Fibroblast of mammary gland (primary cell): ENCODE measurements around the gene PIGBOS1.
"Not testable (repeated sequence)": the region's sequence is repeated elsewhere in the genome, so short reads cannot be mapped to it uniquely, and the experiment has no call there.

Source experiments
- DNase-seq: peaks from one replicate; pipeline ENCODE4 v3.0.0-alpha.2; 2010; ENCODE audit warnings: low read depth
- H3K4me3 ChIP-seq: 2 replicates; pipeline ENCODE4 v1.5.1; 2011; ENCODE audit warnings: low read depth, mild to moderate bottlenecking, low read length, moderate library complexity; ENCODE audit not compliant: control insufficient read depth
- TF ChIP-seq, protein P1 (sequence below): conservative IDR thresholded peaks from 2 replicates; pipeline ENCODE4 v1.5.1; 2011; ENCODE audit warnings: low read depth, low read length, inconsistent platforms; ENCODE audit not compliant: control insufficient read depth, insufficient read depth

PIGBOS1 gene

DNA sequence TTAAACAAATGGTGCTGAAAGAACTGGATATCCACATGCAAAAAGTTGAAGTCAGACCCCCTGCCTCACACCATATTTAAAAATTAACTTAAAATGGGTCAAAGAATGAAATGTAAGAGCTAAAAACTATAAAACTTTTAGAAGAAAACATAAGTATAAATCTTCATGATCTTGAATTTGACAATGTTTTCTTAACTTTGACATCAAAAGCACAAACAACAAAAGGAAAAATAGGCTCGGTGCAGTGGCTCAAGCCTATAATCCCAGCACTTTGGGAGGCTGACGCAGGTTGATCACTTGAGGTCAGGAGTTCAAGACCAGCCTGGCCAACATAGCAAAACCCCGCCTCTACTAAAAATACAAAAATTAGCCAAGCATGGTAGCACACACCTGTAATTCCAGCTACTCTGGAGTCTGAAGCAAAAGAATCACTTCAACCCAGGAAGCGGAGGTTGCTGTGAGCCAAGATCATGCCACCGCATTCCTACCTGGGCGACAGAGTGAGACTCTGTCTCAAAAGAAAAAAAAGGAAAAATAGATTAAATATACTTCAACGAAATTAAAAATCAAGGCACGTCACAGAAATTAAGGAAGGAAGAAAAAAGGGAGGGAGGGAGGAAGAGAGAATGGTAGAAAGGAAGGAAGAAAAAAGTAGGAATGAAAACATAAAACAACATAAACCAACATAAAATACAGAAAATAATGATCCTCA is 30.8 kb downstream of the PIGBOS1 start:
- TF ChIP-seq, protein P1, sequence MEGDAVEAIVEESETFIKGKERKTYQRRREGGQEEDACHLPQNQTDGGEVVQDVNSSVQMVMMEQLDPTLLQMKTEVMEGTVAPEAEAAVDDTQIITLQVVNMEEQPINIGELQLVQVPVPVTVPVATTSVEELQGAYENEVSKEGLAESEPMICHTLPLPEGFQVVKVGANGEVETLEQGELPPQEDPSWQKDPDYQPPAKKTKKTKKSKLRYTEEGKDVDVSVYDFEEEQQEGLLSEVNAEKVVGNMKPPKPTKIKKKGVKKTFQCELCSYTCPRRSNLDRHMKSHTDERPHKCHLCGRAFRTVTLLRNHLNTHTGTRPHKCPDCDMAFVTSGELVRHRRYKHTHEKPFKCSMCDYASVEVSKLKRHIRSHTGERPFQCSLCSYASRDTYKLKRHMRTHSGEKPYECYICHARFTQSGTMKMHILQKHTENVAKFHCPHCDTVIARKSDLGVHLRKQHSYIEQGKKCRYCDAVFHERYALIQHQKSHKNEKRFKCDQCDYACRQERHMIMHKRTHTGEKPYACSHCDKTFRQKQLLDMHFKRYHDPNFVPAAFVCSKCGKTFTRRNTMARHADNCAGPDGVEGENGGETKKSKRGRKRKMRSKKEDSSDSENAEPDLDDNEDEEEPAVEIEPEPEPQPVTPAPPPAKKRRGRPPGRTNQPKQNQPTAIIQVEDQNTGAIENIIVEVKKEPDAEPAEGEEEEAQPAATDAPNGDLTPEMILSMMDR: no peak
- DNase-seq: no peak
- peak overlapping the region; percentile 84 for H3K4me3 ChIP-seq

DNA sequence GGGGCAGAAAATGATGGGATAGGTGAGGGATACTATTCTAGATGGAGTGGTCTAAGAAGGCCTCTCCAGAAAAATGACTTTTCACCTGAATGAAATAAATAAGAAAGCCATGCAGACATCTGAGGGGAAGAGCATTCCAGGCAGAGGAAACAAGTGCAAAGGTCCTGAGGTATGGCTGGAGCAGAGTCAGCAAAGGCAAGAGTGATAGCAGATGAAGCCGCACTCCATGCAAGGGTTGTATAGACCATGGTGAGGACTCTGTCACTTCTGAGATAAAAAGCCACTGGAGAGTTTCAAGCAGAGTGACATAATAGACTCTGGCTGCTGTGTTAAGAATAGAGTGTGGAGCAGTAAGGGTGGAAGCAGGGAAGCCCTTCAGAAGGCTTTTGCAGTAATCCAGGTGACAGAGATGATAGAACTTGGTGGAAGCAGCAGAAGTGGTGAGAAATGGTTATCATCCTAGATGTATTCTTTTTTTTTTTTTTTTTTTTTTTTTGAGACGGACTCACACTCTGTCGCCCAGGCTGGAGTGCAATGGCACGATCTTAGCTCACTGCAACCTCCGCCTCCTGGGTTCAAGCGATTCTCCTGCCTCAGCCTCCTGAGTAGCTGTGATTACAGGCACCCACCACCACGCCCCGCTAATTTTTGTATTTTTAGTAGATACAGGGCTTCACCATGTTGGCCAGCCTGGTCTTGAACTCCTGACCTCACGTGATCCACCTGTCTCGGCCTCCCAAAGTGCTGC is 32.3 kb downstream of the PIGBOS1 start:
- DNase-seq, H3K4me3 ChIP-seq: not testable (repeated sequence)

DNA sequence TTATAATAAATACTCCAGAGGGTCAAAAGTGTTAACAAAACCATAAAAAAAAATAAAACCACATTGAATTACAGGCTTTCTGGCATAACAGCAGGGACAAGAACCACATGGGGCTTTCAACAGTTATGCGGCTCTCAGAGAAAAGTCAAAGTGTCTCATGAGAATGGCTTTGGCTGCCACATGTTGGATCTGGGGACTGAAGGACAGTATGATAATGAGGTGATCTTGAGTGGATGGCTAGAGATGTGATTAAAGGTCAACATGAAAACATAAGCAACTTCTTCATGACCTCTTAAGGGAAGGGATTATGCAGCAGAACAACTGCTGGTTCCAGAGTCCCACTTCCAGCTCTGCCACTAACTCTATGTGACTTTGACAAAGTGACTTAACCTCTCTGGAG is 34.5 kb downstream of the PIGBOS1 start:
- TF ChIP-seq, protein P1: no peak
- DNase-seq: no peak
- no peak overlapping the region for H3K4me3 ChIP-seq

DNA sequence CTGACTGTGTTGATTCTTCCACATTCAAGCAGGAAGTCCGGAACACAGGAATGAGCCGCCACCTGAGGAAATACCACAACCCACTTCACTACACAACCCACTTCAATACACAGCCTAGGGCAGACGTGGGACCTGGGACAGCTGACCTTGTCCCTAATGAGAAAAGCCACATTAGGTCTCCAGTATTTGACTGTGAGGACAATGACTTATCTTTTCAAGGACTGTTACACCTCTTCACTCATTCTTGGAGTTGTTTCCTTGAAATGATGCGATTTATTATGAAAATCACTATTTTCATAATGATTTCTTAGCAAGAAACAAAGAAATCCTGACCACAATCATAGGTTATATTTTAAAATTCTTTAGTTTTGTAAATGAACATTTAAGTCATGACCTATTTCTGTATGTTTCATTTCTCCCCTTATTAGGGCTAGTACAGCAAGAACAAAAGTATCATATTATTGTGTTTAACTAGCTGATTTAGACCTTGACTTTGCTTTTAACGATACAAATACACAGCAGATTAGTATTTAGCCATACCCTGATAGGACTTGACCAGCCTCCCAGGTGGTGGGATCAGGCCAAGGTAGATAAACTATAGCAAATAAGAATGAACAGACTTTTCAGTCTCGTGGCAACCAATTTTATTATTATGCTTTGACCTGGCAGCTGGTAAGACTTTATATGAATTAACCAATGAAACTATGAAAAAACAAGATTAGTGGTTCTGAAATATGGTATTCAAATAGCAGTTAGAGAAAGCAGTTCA is 35.4 kb downstream of the PIGBOS1 start:
- DNase-seq: no peak

DNA sequence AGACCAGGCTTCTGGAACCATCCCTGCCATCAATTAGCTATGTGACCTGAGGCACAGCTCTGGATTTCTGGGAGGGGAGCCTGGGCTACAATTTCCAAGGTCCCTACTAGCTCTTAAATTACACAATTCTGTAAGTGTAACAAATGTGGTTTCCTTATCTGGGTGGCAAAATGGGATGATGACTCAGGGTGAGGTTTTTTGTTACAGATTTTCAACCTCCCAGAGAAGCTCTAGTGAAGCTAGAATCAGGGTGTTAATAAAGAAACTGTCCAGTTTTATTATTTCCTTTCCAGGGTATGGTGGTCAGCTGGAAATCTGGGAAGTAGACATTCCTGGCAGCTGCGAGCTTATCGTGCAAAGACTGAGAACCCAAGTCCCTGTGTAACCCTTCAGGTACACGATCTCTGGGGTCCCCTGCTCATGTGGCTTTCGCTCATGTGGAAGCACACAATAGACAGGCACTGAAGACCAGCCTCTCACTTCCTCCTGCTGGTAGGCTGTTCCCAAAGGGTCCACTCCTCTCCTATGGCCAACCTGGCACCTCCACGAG is 36.6 kb downstream of the PIGBOS1 start:
- DNase-seq: peak; percentile 80
- H3K4me3 ChIP-seq: no peak overlapping the region
- TF ChIP-seq, protein P1: no peak

More for the DNA sequence above, 35.4 kb downstream of the PIGBOS1 start:
- TF ChIP-seq, protein P1: no peak
- H3K4me3 ChIP-seq: no peak overlapping the region

DNA sequence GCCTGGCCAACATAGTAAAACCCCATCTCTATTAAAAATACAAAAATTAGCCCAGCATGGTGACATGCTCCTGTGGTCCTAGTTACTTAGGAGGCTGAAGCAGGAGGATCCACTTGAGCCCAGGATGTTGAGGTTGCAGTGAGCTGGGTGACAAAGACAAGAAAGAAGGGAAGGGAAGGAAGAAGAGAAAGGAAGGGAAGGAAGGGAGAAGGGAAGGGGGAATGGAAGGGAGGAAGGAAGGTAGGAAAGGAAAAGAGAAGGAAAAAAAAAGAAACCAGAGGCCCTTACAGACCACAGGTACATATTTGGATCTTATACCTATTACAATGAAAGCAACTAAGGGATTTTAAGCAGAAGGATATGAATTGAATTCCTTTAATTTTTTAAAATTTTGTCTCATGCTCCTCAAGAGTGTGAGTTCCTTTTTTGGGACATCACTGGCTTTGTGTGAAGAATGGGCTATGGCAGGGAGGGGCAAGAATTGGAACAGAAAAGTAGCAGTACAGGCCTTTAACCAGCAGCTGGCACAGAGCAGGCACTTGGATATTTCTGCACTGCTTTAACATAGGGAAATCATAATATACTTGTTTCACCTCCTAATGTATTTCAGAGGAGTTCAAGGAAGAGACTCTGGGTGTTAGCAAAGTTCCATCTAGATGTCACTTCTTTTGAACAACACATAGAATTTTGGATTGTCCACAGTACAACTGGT is 37.2 kb downstream of the PIGBOS1 start:
- H3K4me3 ChIP-seq: no peak overlapping the region
- no peak for DNase-seq
- TF ChIP-seq, protein P1: peak; percentile 2

DNA sequence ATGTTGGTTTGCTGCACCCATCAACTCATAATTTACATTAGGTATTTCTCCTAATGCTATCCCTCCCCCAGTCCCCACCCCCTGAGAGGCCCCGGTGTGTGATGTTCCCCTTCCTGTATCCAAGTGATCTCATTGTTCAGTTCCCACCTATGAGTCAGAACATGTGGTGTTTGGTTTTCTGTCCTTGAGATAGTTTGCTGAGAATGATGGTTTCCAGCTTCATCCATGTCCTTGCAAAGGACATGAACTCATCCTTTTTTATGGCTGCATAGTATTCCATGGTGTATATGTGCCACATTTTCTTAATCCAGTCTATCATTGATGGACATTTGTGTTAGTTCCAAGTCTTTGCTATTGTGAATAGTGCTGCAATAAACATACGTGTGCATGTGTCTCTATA is 38.3 kb downstream of the PIGBOS1 start:
- H3K4me3 ChIP-seq: not testable (repeated sequence)
- peak; percentile 55 for DNase-seq
